Type B pancreatic cell (in vitro differentiated cells): ENCODE results near the gene FUT6. TPM values are rescaled to one million over a fixed set of nuclear protein-coding genes. Genes with fewer than 3 reads are reported as not detected.
"Not testable (repeated sequence)": the region's sequence is repeated elsewhere in the genome, so short reads cannot be mapped to it uniquely, and the experiment has no call there.

Experiments used
- DNase-seq: peaks from one replicate; pipeline ENCODE4 v3.0.0; 2021; ENCODE audit warnings: mixed read lengths; ENCODE audit not compliant: unreplicated experiment; ENCODE audit errors: extremely low spot score
- H3K27ac Mint-ChIP-seq: 2 replicates; pipeline ENCODE4 v1.8.0; 2021; ENCODE audit warnings: mild to moderate bottlenecking, mixed read lengths
- H3K27me3 Mint-ChIP-seq: 2 replicates; pipeline ENCODE4 v1.8.0; 2021; ENCODE audit warnings: mixed read lengths
- H3K36me3 Mint-ChIP-seq: 2 replicates; pipeline ENCODE4 v1.8.0; 2021; ENCODE audit warnings: mixed read lengths
- H3K4me1 Mint-ChIP-seq: one replicate; pipeline ENCODE4 v1.8.0; 2021; ENCODE audit warnings: mixed read lengths; ENCODE audit not compliant: unreplicated experiment
- H3K4me3 Mint-ChIP-seq: 2 replicates; pipeline ENCODE4 v1.8.0; 2021; ENCODE audit warnings: mild to moderate bottlenecking, mixed read lengths
- H3K9me3 Mint-ChIP-seq: 2 replicates; pipeline ENCODE4 v1.8.0; 2021; ENCODE audit warnings: mixed read lengths
- total RNA-seq: library from RNA; stranded (reverse); gene quantifications from 2 replicates; pipeline ENCODE4 v1.2.1, GENCODE V29; 2021; ENCODE audit warnings: low replicate concordance
- TF ChIP-seq, protein P1 (sequence below): fragments of 200-600 bp; sonication (generic); conservative IDR thresholded peaks from 2 replicates; pipeline ENCODE4 v1.5.0; 2021; ENCODE audit warnings: antibody characterized with exemption, mild to moderate bottlenecking

The FUT6 gene
- total RNA-seq, 1 donor from 2014 or later, result 0.87 TPM

- Mint-ChIP-seq H3K4me3 (no peak within 1 kb of the TSS), H3K9me3 (no peaks in the 10 kb centered on the region), H3K4me1 (no peaks in the 10 kb centered on the region), H3K36me3 (no peaks in the 10 kb centered on the region), H3K27me3 (no peaks in the 10 kb centered on the region), H3K27ac (no peak within 1 kb of the TSS)
- TF ChIP-seq, protein P1, sequence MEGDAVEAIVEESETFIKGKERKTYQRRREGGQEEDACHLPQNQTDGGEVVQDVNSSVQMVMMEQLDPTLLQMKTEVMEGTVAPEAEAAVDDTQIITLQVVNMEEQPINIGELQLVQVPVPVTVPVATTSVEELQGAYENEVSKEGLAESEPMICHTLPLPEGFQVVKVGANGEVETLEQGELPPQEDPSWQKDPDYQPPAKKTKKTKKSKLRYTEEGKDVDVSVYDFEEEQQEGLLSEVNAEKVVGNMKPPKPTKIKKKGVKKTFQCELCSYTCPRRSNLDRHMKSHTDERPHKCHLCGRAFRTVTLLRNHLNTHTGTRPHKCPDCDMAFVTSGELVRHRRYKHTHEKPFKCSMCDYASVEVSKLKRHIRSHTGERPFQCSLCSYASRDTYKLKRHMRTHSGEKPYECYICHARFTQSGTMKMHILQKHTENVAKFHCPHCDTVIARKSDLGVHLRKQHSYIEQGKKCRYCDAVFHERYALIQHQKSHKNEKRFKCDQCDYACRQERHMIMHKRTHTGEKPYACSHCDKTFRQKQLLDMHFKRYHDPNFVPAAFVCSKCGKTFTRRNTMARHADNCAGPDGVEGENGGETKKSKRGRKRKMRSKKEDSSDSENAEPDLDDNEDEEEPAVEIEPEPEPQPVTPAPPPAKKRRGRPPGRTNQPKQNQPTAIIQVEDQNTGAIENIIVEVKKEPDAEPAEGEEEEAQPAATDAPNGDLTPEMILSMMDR, result no peak
- DNase-seq, result no peak
Measured at GRCh38 chr19:5784581-5785147, 54.8 kb downstream of the FUT6 start, which contains the start of gene PRR22. TSS of gene PRR22 (minus strand) at chr19:5784746. CDS start at chr19:5784660, 86 bp downstream.

- no peak overlapping the region for H3K4me3 Mint-ChIP-seq
- H3K36me3 Mint-ChIP-seq, result no peaks in the 10 kb centered on the region
- no peaks in the 10 kb centered on the region for H3K4me1 Mint-ChIP-seq
- DNase-seq, result no peak
- TF ChIP-seq, protein P1, result no peak
- H3K9me3 Mint-ChIP-seq, result no peaks in the 10 kb centered on the region
- no peak overlapping the region for H3K27ac Mint-ChIP-seq
- no peaks in the 10 kb centered on the region for H3K27me3 Mint-ChIP-seq
Measured at GRCh38 chr19:5782945-5783919, 56.3 kb downstream of the FUT6 start.

DNA sequence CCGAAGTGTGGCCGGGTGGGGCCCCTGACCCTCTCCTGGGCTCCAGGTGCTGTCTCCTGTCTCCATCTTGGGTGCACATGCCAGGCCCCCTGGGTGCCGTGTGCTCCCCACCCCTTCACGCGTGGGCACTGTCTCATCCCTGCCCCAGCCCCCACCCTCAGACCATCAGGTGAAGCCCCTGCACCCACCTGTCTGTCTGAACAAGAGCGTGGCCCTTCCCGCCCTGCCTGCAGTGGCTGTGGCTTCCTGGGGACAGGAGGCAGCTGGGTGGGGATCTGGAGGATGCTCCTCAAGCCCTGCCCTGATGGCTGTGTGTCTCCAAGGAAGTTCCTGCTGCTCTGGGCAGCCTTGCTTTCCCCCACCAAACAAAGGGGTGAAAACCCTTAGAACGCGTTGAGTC lies 57.2 kb downstream of the FUT6 start:
- H3K4me3 Mint-ChIP-seq, result no peak overlapping the region
- no peaks in the 10 kb centered on the region for H3K9me3 Mint-ChIP-seq
- H3K27ac Mint-ChIP-seq, result no peak overlapping the region
- no peak for DNase-seq
- no peaks in the 10 kb centered on the region for H3K36me3 Mint-ChIP-seq
- H3K27me3 Mint-ChIP-seq, result no peaks in the 10 kb centered on the region
- H3K4me1 Mint-ChIP-seq, result no peaks in the 10 kb centered on the region
- TF ChIP-seq, protein P1, result no peak

GRCh38 chr19:5780916-5781315 lies 58.6 kb downstream of the FUT6 start:
- DNase-seq, H3K36me3 Mint-ChIP-seq: not testable (repeated sequence)

More at GRCh38 chr19:5780916-5781315, 58.6 kb downstream of the FUT6 start:
- not testable (repeated sequence) for H3K4me1 Mint-ChIP-seq, H3K9me3 Mint-ChIP-seq, H3K27ac Mint-ChIP-seq, H3K4me3 Mint-ChIP-seq, H3K27me3 Mint-ChIP-seq

Other genes starting within 250 kb of the FUT6 start
- gene SAFB2, start 216.9 kb downstream of the FUT6 start, total RNA-seq, result 60.9 and 93.4 TPM in 2 replicates
- 103 and 127 TPM in 2 replicates for gene SAFB, start 216.6 kb downstream of the FUT6 start, total RNA-seq
- gene MICOS13, start 159.2 kb downstream of the FUT6 start, total RNA-seq, result 42.2 and 50.0 TPM in 2 replicates
- 6.2 and 11.0 TPM in 2 replicates for gene HSD11B1L, start 158.7 kb downstream of the FUT6 start, total RNA-seq
- gene RPL36, start 149.4 kb downstream of the FUT6 start, total RNA-seq, result 1,016 and 1,024 TPM in 2 replicates
- gene LONP1, start 119.6 kb downstream of the FUT6 start, total RNA-seq, result 68.0 and 74.0 TPM in 2 replicates
- gene CATSPERD, start 119.1 kb downstream of the FUT6 start, total RNA-seq, result 0.41 TPM in 1 of 2 replicates, not detected in the other
- 3.3 and 5.2 TPM in 2 replicates for gene PRR22, start 55.0 kb downstream of the FUT6 start, total RNA-seq
- gene DUS3L, start 48.5 kb downstream of the FUT6 start, total RNA-seq, result 38.6 and 45.0 TPM in 2 replicates
- 2.8 and 5.4 TPM in 2 replicates for gene NRTN, start 34.6 kb downstream of the FUT6 start, total RNA-seq
- 6.6 and 16.3 TPM in 2 replicates for gene FUT3, start 11.7 kb upstream of the FUT6 start, total RNA-seq
- gene FUT5, start 30.8 kb upstream of the FUT6 start, total RNA-seq, result 0.17 TPM in 1 of 2 replicates, not detected in the other
- 253 and 265 TPM in 2 replicates for gene NDUFA11, start 64.1 kb upstream of the FUT6 start, total RNA-seq
- gene VMAC, start 65.2 kb upstream of the FUT6 start, total RNA-seq, result 7.1 and 7.4 TPM in 2 replicates
- 13.9 and 14.1 TPM in 2 replicates for gene CAPS, start 74.6 kb upstream of the FUT6 start, total RNA-seq
- gene RANBP3, start 138.4 kb upstream of the FUT6 start, total RNA-seq, result 75.5 and 92.4 TPM in 2 replicates